ENCODE measurements around the gene IFIT1B.
A peak's percentile ranks its signal among the peaks of the same experiment; 100 is the strongest.

Gene IFIT1B

GRCh38 chr10:89414146-89414878 is 36.5 kb downstream of the IFIT1B start, which contains the start of gene IFIT5:
Gene IFIT5 (plus strand): TSS chr10:89414568. CDS start chr10:89414799, 231 bp downstream.
- peak; percentile 46 for DNase-seq

DNA sequence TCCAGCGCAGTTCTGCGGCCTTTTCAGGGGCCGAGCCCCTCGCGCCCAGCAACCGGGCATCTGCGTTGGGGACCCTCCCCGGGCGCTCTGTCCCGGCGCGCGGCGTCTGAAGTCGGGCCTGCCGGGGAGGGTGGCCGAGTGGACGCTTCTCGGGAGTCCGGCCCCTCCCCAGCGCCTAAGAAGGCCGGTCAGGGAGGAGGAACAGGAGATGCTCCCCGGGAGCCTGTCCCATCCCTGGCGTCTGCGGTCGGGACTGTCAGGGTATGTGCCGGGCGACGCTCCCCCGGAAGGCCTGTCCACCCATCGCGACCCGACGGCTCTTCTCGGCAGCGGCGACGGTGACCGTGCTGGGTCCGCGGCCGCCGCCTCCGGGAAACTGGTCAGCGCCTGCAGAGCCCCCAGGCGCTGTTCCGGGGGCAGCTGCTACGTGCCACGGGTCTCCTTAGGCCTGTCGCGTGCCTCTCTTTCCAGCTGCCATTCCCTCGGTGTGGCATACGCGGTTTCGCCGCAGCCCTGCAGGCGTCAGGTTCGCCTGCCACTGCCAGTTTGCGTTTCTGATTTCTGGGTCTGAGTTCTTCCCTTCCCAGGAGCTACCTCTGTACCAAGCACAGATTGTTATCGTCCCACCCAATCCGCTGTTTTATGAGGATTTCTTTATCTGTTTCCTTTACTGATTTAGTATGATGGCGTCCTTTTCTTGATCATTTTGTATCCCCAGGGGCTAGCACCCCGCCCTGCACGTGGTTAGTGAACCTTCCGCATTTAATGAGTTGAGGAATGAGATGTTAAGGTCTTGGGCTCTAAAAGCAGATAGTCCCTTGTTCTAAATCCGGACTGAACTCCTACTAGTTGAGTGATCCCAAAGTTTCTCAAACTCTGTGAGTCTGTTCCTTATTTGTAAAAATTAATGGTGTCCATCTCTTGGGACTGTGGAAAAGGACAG is 37.3 kb downstream of the IFIT1B start:
- DNase-seq: no peak

GRCh38 chr10:89416465-89416864 is 38.6 kb downstream of the IFIT1B start:
- DNase-seq: no peak

DNA sequence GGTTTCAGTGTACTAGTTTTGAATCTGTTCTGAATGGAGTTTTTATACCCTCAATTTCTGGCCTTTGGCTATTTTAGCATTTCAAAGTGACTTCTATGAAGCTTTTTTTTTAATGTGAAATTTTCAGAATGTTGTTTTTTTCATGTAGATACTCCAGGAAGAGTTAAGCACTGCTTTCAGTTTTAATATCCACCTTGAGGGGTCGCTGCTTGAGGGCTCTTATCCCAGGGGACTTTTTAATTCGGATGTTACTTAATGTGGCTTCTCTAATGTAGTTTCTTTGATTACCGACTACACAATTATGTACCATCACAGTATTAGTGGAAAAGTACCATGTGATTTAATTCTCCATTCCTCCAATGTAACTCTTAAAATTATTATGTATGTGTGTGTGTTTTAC is 41.7 kb downstream of the IFIT1B start:
- no peak for DNase-seq

GRCh38 chr10:89421018-89421476 is 43.2 kb downstream of the IFIT1B start:
- DNase-seq: no peak

DNA sequence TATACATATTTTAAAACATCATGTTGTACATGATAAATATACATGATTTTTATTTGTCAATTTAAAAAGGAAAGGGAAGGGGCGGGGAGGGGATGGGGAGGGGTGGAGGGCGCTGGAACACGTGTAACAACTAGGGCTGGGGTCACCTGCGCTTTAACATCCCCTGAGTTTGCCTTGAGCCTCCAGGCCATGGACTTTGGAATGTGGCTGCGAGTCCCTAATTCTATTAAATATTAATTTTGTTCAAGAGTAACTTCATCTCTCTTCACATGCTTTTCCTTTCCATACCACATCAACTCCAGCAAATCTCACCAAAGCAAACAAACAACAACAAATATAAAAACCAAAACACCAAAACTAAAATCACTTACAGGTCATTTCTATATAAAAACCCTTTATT is 47.1 kb downstream of the IFIT1B start:
- no peak for DNase-seq

- peak; percentile 4 for DNase-seq
Observed at GRCh38 chr10:89426230-89426868, 48.5 kb downstream of the IFIT1B start.

- DNase-seq: no peak
Observed at GRCh38 chr10:89427629-89428028, 49.8 kb downstream of the IFIT1B start.

DNA sequence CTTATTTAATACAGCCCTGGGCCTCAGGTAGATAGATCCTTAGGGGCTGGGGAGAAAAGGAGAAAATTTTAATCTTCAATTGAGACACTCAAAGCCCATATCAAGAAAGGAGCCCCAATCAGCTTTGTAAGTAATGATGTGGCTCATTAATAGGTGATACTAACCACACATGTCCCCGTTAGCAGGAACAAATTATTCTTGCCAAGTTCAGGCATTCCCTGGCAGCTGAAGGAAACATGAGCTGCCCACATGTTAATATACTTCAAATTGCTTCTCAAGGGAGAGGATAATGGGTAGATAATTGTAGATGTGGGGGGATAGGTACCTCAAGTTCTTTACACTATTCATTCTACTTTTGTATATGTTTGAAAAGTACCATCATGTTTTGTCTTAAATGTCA is 51.0 kb downstream of the IFIT1B start:
- no peak for DNase-seq

DNA sequence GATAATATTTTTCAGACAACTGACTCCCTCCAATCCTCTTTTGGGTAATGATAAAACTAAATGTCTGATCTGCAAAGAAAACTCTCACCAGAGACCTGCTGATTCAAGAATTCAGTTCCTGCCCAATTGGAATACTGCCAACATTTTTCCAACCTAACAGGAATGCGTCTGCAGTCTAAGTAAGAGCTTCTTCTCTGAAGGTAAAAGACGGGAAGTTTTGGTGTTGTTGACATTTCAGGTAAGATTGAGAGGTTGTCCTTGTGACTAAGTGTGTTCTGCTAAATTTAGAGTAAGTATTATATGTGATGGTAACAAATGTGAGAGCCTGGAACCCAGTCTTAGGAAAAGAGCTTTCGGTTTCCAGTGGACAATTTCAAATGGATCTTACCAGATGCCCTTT is 54.1 kb downstream of the IFIT1B start:
- no peak for DNase-seq
